A549 treated with AZD9567 at 1 μM for 4 hours (cell line): ENCODE results near the gene SLC26A4. TPM values are rescaled to one million over a fixed set of nuclear protein-coding genes. Genes with fewer than 3 reads are reported as not detected.

ENCODE experiments used
- total RNA-seq: library from RNA; stranded (reverse); fragments of 200-300 nt; extraction: Qiagen RNA extraction; gene quantifications from 5 replicates; pipeline ENCODE4 v1.2.3, GENCODE V29; 2022; ENCODE audit not compliant: insufficient read depth

The SLC26A4 gene
- 0.06 to 0.15 TPM (median 0.10 TPM) in 4 of 5 replicates, not detected in the other for total RNA-seq

GRCh38 chr7:107660381-107661080, at the start of gene SLC26A4:
SLC26A4 (plus strand) TSS chr7:107660828; CDS start chr7:107661642, 814 bp downstream.

GRCh38 chr7:107743567-107744344, 83.1 kb downstream of the SLC26A4 start, which contains the start of gene CBLL1:
CBLL1 (plus strand) TSS chr7:107744142; CDS start chr7:107744164, 22 bp downstream.

Other genes starting within 250 kb of the SLC26A4 start
- not detected in 5 replicates for gene GPR22, start 190.8 kb upstream of the SLC26A4 start, total RNA-seq
- 8.1 to 18.2 TPM (median 10.1 TPM) in 5 replicates for gene COG5, start 96.9 kb upstream of the SLC26A4 start, total RNA-seq
- gene DUS4L, start 96.9 kb upstream of the SLC26A4 start, total RNA-seq, result 5.4 to 9.6 TPM (median 9.2 TPM) in 5 replicates
- gene BCAP29, start 80.6 kb upstream of the SLC26A4 start, total RNA-seq, result 36.2 to 81.9 TPM (median 40.5 TPM) in 5 replicates
- 28.2 to 62.4 TPM (median 32.0 TPM) in 5 replicates for gene CBLL1, start 83.3 kb downstream of the SLC26A4 start, total RNA-seq
- gene SLC26A3, start 142.4 kb downstream of the SLC26A4 start, total RNA-seq, result not detected in 5 replicates
- 84.2 to 99.5 TPM (median 94.8 TPM) in 5 replicates for gene DLD, start 230.4 kb downstream of the SLC26A4 start, total RNA-seq